SU-DHL-6 (cell line): ENCODE results near the gene TMIGD1.

Source experiments
- H2AFZ ChIP-seq: fragments of 200-600 bp; sonication (generic); 2 replicates; pipeline ENCODE4 v1.6.1; 2014; ENCODE audit warnings: low read depth, mild to moderate bottlenecking, moderate library complexity, mixed read lengths, antibody characterized with exemption, low read length; ENCODE audit not compliant: severe bottlenecking
- H3F3A ChIP-seq: fragments of 200-600 bp; shearing (Covaris generic); 2 replicates; pipeline ENCODE4 v1.6.0; 2016; ENCODE audit warnings: antibody characterized with exemption, mild to moderate bottlenecking; ENCODE audit not compliant: insufficient read depth
- H3K27ac ChIP-seq: fragments of 200-600 bp; sonication (generic); 2 replicates; pipeline ENCODE4 v1.5.1; 2016; ENCODE audit warnings: low read depth, mild to moderate bottlenecking, low read length, moderate library complexity, mixed read lengths
- H3K27me3 ChIP-seq: fragments of 200-600 bp; sonication (generic), shearing (Covaris generic); 2 replicates; pipeline ENCODE4 v1.6.0; 2014; ENCODE audit warnings: mild to moderate bottlenecking, low read length
- H3K36me3 ChIP-seq: fragments of 200-600 bp; sonication (generic); 2 replicates; pipeline ENCODE4 v1.6.1; 2014; ENCODE audit warnings: mild to moderate bottlenecking, low read length, mixed read lengths
- H3K4me2 ChIP-seq: fragments of 300-600, 200-600 bp; shearing (Covaris generic), sonication (generic); 2 replicates; pipeline ENCODE4 v1.6.0; 2014; ENCODE audit warnings: low read length, low read depth, mild to moderate bottlenecking; ENCODE audit not compliant: poor library complexity, severe bottlenecking
- H3K4me3 ChIP-seq: fragments of 200-600 bp; sonication (generic); 2 replicates; pipeline ENCODE4 v1.5.1; 2014; ENCODE audit warnings: antibody characterized with exemption, low read length, mild to moderate bottlenecking, mixed read lengths; ENCODE audit not compliant: insufficient read depth, poor library complexity, severe bottlenecking
- H3K79me2 ChIP-seq: fragments of 200-600 bp; sonication (generic); 2 replicates; pipeline ENCODE4 v1.6.1; 2014; ENCODE audit warnings: mild to moderate bottlenecking, low read length, moderate library complexity; ENCODE audit not compliant: insufficient read depth
- H3K9ac ChIP-seq: fragments of 200-600 bp; sonication (generic); 2 replicates; pipeline ENCODE4 v1.7.0; 2014; ENCODE audit warnings: mild to moderate bottlenecking, low read length
- H3K9me2 ChIP-seq: fragments of 200-600 bp; sonication (generic); replicated peaks from 2 replicates; pipeline ENCODE4 v1.6.1; 2014; ENCODE audit warnings: low read length; ENCODE audit not compliant: insufficient read depth
- H3K9me3 ChIP-seq: fragments of 200-600 bp; sonication (generic); 2 replicates; pipeline ENCODE4 v1.6.1; 2014; ENCODE audit warnings: low read length, mixed read lengths; ENCODE audit not compliant: insufficient read depth
- H4K20me1 ChIP-seq: fragments of 200-600 bp; sonication (generic); 2 replicates; pipeline ENCODE4 v1.6.1; 2014; ENCODE audit warnings: low read depth, mild to moderate bottlenecking, antibody characterized with exemption, low read length, moderate library complexity, mixed read lengths
- EZH2phosphoT487 ChIP-seq: fragments of 200-600 bp; sonication (generic), shearing (Covaris generic); conservative IDR thresholded peaks from 2 replicates; pipeline ENCODE4 v1.6.1; 2018; ENCODE audit warnings: mild to moderate bottlenecking, antibody characterized with exemption, low read length, moderate library complexity, mixed read lengths
- TF ChIP-seq, protein P1 (sequence below): fragments of 200-600 bp; sonication (generic); IDR thresholded peaks from one replicate; pipeline ENCODE4 v1.5.1; 2017; ENCODE audit warnings: antibody characterized with exemption, mild to moderate bottlenecking, low read length, moderate library complexity; ENCODE audit not compliant: insufficient read depth, poor library complexity, severe bottlenecking

TMIGD1 gene

DNA sequence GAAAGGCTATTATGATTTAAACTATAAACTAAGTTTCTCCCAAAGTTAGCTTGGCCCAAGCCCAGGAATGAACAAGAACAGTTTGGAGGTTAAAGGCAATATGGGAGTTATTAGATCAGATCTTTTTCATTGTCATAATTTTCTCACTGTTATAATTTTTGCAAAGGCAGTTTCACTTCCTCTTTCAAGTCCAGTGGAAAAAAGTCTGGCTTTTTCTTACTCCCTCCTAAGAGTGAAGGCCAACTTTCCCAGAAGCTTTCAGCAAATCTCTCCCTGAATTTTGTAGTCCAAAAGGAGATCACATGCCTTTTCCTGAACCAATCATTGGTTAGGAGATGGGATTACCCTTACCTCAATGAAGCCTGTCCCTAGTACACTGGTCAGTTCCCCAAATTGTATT is 33.0 kb downstream of the TMIGD1 start:
- Histone ChIP-seq H3K9ac (no peak overlapping the region), H3K4me2 (peak overlapping the region; percentile 20), H3K4me3 (no peak overlapping the region), H3F3A (no peaks in the 10 kb centered on the region), H2AFZ (no peak overlapping the region), H4K20me1 (no peaks in the 10 kb centered on the region), H3K79me2 (no peaks in the 10 kb centered on the region), H3K27me3 (no peaks in the 10 kb centered on the region), H3K9me2 (no peaks in the 10 kb centered on the region), H3K9me3 (peaks cover 7% of the 10 kb centered on the region; the same call in 1 of the 2 replicates), H3K27ac (no peak overlapping the region), H3K36me3 (no peaks in the 10 kb centered on the region)
- TF ChIP-seq, protein P1, sequence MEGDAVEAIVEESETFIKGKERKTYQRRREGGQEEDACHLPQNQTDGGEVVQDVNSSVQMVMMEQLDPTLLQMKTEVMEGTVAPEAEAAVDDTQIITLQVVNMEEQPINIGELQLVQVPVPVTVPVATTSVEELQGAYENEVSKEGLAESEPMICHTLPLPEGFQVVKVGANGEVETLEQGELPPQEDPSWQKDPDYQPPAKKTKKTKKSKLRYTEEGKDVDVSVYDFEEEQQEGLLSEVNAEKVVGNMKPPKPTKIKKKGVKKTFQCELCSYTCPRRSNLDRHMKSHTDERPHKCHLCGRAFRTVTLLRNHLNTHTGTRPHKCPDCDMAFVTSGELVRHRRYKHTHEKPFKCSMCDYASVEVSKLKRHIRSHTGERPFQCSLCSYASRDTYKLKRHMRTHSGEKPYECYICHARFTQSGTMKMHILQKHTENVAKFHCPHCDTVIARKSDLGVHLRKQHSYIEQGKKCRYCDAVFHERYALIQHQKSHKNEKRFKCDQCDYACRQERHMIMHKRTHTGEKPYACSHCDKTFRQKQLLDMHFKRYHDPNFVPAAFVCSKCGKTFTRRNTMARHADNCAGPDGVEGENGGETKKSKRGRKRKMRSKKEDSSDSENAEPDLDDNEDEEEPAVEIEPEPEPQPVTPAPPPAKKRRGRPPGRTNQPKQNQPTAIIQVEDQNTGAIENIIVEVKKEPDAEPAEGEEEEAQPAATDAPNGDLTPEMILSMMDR: no peak
- no peak for TF ChIP-seq EZH2phosphoT487

DNA sequence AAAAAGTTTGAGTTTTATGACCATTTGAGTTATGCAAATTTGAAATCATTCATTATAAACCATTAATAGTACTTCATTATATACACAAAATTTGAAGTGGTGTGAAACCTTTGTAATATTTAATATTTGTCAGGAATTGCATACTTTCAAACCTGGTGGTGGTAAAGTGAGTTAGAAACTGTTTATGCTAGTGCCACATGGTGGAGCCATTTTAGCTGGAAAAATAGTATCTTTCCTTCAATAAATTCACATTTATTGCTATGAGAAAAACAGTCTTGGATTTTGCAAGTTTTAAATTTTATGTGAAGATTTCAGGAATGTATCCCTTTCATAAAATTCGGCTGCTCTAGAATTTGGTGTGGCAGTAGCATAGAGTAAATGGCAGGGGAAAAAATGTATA is 34.9 kb downstream of the TMIGD1 start:
- no peak overlapping the region for H3K27ac ChIP-seq

DNA sequence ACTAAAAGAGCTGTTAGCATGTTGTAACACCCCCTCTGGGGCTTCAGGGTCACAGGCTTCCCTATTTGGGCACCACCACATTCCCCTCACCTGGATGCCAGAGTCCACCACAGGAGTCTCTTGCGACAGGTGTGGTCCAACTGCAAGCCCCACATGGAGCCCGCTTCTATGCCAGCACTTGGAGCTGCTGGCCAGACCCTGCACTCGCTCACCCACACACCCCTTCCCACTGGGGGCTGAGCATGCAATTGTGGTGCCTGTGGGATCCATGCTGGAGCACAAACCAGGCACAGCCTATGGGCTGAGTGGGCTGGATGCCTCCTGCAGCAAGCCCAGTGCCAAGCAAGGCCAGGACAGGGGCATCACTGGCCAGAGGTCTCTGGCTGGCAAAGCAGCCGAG is 36.1 kb downstream of the TMIGD1 start:
- Histone ChIP-seq H3K9me2 (no peaks in the 10 kb centered on the region), H3K79me2 (no peaks in the 10 kb centered on the region), H3K27me3 (no peaks in the 10 kb centered on the region), H4K20me1 (no peaks in the 10 kb centered on the region), H3F3A (peaks cover 11% of the 10 kb centered on the region), H3K36me3 (no peaks in the 10 kb centered on the region), H3K9me3 (peaks cover 7% of the 10 kb centered on the region; the same call in 1 of the 2 replicates), H3K4me3 (no peak overlapping the region), H3K27ac (no peak overlapping the region), H2AFZ (no peak overlapping the region), H3K4me2 (no peak overlapping the region), H3K9ac (no peak overlapping the region)
- TF ChIP-seq, protein P1: no peak
- no peak for TF ChIP-seq EZH2phosphoT487

More for the DNA sequence above, 34.9 kb downstream of the TMIGD1 start:
- no peak overlapping the region for H2AFZ ChIP-seq
- no peak overlapping the region for H3K9ac ChIP-seq
- no peak overlapping the region for H3K4me3 ChIP-seq
- no peaks in the 10 kb centered on the region for H3F3A ChIP-seq
- H3K4me2 ChIP-seq: no peak overlapping the region
- H3K79me2 ChIP-seq: no peaks in the 10 kb centered on the region
- no peaks in the 10 kb centered on the region for H3K27me3 ChIP-seq
- H3K36me3 ChIP-seq: no peaks in the 10 kb centered on the region
- no peaks in the 10 kb centered on the region for H3K9me2 ChIP-seq
- TF ChIP-seq, protein P1: peak; percentile 53
- TF ChIP-seq EZH2phosphoT487: no peak
- H4K20me1 ChIP-seq: no peaks in the 10 kb centered on the region
- H3K9me3 ChIP-seq: peaks cover 7% of the 10 kb centered on the region; the same call in 1 of the 2 replicates
